ENCODE results near the gene ATP11A.

The ATP11A gene

DNA sequence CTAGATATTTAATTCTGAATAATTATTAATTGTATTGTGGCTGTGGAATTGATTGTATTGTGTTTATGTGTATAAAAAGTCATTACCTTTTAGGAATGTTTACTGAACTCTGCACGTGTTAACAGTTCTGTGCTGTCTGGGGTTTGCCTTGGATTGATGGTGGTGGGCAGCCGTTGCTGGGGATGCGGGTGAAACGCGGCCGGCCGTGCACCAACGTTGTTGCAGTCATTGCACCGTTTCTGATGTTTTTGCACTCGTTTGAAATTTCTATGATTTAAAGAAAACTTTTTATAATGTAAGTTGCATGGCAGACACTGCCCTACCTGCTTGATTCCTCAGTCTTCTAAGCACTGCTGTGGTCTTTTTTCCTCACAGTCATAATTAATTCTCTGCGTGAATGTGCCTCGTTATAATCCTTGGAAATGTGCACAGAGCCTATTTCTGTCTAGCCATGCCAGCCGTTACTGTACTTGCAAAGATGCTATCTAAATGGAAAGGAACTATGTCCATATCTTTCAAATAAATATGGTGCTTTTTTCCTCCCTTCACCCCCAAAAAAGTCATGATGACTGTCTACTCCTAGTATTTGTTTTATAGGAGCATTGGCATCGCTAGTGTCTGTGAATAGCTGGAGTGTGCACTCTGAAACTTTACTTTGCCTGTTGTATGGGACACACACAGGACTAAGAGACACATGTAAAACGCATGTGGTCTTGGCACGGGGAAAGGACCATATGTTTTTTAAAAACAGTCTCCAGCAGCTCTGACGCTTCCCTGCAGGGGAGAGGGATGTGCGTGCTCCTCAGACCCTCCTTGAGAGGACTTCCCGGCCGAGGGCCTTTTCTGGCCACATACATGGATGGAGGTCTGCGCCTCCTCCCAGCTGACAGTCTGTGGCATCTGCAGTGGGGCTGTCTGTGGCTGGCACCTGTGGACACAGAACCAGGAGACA is 238.5 kb downstream of the ATP11A start:
- Histone ChIP-seq H3K4me3 (ENCODE audit: low read length) (no peak overlapping the region), H3K27me3 (replicated peaks; ENCODE audit: control insufficient read depth, insufficient read depth, low read length) (peaks cover 63% of the 10 kb centered on the region), H3K4me1 (ENCODE audit: control insufficient read depth, insufficient read depth, low read length) (peaks cover 12% of the 10 kb centered on the region), H3K9me3 (ENCODE audit: control insufficient read depth, low read length) (peaks cover 8% of the 10 kb centered on the region), H3K36me3 (ENCODE audit: control insufficient read depth, insufficient read depth, low read length, severe bottlenecking) (no peaks in the 10 kb centered on the region), H3K9ac (ENCODE audit: low read length) (no peak overlapping the region)
- DNase-seq (ENCODE audit: low read depth): no peak

DNA sequence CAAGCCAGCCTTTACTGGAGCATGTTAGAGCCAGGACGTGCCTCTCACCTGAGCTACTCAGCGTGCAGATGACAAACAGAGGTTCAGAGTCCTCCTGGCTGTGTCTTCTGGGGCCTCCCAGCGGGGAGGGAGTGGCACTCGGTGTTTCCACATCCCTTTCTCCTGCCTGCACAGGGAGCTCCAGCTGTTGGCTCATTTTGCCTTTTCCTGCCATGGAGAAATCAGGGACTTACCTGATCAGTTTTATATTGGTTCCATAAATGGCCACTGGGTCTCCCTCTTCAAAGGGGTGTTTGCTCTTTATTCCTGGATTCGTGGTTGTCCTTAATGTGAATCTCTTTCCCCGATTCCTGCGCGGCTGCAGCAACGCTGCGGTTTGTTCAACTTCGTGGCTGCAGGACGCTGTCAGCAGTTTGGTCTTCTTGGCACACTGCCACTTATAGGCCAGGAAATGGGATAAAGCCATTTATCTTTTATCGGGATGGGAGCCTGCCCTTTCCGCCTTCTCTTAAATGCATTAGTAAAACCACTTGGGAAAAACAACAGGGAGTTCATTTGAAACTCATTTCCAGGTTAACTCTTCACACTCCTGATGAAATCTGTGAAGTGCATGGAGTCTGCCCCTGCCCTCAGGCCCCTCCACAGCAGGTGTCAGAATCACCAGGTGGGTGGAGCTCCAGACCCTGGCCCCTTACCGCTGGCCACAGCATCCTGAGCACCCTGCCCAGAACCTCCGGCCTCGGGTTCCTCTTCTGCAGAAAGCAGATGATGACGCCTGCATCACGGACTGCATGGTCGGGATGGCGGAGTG is 239.3 kb downstream of the ATP11A start:
- peak; percentile 28 for DNase-seq (ENCODE audit: low read depth)
- H3K9ac ChIP-seq (ENCODE audit: low read length): no peak overlapping the region
- H3K27me3 ChIP-seq (replicated peaks; ENCODE audit: control insufficient read depth, insufficient read depth, low read length): peaks cover 61% of the 10 kb centered on the region
- peaks cover 12% of the 10 kb centered on the region for H3K4me1 ChIP-seq (ENCODE audit: control insufficient read depth, insufficient read depth, low read length)
- peaks cover 8% of the 10 kb centered on the region for H3K9me3 ChIP-seq (ENCODE audit: control insufficient read depth, low read length)
- H3K4me3 ChIP-seq (ENCODE audit: low read length): no peak overlapping the region
- H3K36me3 ChIP-seq (ENCODE audit: control insufficient read depth, insufficient read depth, low read length, severe bottlenecking): no peaks in the 10 kb centered on the region

DNA sequence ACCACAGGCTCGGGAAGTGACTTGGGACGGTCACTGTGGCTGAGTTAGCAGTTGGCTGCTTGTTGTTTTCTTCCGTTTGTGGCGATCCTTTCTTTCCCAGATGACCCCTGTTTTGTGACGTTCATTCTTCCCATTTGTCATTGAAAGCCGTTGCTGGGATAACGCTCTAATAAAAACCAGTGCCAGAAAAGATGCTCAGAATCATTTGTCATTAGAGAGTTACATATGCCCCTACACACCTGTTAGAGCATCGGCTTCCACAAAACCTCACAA is 239.9 kb downstream of the ATP11A start:
- Histone ChIP-seq H3K4me3 (ENCODE audit: low read length) (no peak overlapping the region), H3K36me3 (ENCODE audit: control insufficient read depth, insufficient read depth, low read length, severe bottlenecking) (no peaks in the 10 kb centered on the region), H3K4me1 (ENCODE audit: control insufficient read depth, insufficient read depth, low read length) (peaks cover 12% of the 10 kb centered on the region), H3K9ac (ENCODE audit: low read length) (no peak overlapping the region), H3K9me3 (ENCODE audit: control insufficient read depth, low read length) (peaks cover 8% of the 10 kb centered on the region), H3K27me3 (replicated peaks; ENCODE audit: control insufficient read depth, insufficient read depth, low read length) (peaks cover 61% of the 10 kb centered on the region)
- no peak for DNase-seq (ENCODE audit: low read depth)

- Histone ChIP-seq H3K27me3 (replicated peaks; ENCODE audit: control insufficient read depth, insufficient read depth, low read length) (peaks cover 56% of the 10 kb centered on the region), H3K9ac (ENCODE audit: low read length) (no peak overlapping the region), H3K4me1 (ENCODE audit: control insufficient read depth, insufficient read depth, low read length) (peaks cover 12% of the 10 kb centered on the region), H3K36me3 (ENCODE audit: control insufficient read depth, insufficient read depth, low read length, severe bottlenecking) (no peaks in the 10 kb centered on the region), H3K9me3 (ENCODE audit: control insufficient read depth, low read length) (peaks cover 8% of the 10 kb centered on the region), H3K4me3 (ENCODE audit: low read length) (no peak overlapping the region)
- DNase-seq (ENCODE audit: low read depth): no peak
Measured at GRCh38 chr13:112930192-112930591, 240.4 kb downstream of the ATP11A start.

GRCh38 chr13:112931028-112931934 is 241.4 kb downstream of the ATP11A start:
- Histone ChIP-seq H3K36me3 (ENCODE audit: control insufficient read depth, insufficient read depth, low read length, severe bottlenecking) (no peaks in the 10 kb centered on the region), H3K4me1 (ENCODE audit: control insufficient read depth, insufficient read depth, low read length) (peaks cover 12% of the 10 kb centered on the region), H3K9ac (ENCODE audit: low read length) (no peak overlapping the region), H3K9me3 (ENCODE audit: control insufficient read depth, low read length) (peaks cover 8% of the 10 kb centered on the region), H3K27me3 (replicated peaks; ENCODE audit: control insufficient read depth, insufficient read depth, low read length) (peaks cover 55% of the 10 kb centered on the region), H3K4me3 (ENCODE audit: low read length) (no peak overlapping the region)
- peak; percentile 78 for DNase-seq (ENCODE audit: low read depth)

- Histone ChIP-seq H3K9ac (ENCODE audit: low read length) (no peak overlapping the region), H3K36me3 (ENCODE audit: control insufficient read depth, insufficient read depth, low read length, severe bottlenecking) (no peaks in the 10 kb centered on the region), H3K9me3 (ENCODE audit: control insufficient read depth, low read length) (no peaks in the 10 kb centered on the region), H3K4me1 (ENCODE audit: control insufficient read depth, insufficient read depth, low read length) (peaks cover 6% of the 10 kb centered on the region), H3K4me3 (ENCODE audit: low read length) (no peak overlapping the region), H3K27me3 (replicated peaks; ENCODE audit: control insufficient read depth, insufficient read depth, low read length) (peaks cover 49% of the 10 kb centered on the region)
- DNase-seq (ENCODE audit: low read depth): no peak
Measured at GRCh38 chr13:112932971-112933370, 243.1 kb downstream of the ATP11A start.

DNA sequence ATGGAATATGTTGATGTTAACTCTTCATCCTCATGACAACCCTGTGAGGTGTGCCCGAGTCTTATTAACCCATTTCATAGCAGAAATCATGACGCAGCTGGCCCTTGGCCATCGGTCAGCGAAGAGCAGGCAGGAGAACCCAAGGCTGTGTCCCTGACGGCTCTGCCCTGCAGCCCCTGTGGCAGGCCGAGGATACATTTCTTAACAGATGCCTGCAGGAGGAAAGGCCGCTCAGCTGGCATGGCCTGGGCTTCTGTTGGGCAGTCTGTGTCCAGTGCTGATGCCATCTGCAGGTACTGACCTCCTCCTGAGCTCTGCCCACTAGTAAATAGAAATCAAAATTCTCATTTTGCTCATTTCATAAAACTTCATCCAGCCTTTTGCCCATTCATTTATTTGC is 243.8 kb downstream of the ATP11A start:
- H3K9me3 ChIP-seq (ENCODE audit: control insufficient read depth, low read length): no peaks in the 10 kb centered on the region
- H3K27me3 ChIP-seq (replicated peaks; ENCODE audit: control insufficient read depth, insufficient read depth, low read length): peaks cover 43% of the 10 kb centered on the region
- H3K4me3 ChIP-seq (ENCODE audit: low read length): no peak overlapping the region
- no peak for DNase-seq (ENCODE audit: low read depth)
- no peaks in the 10 kb centered on the region for H3K36me3 ChIP-seq (ENCODE audit: control insufficient read depth, insufficient read depth, low read length, severe bottlenecking)
- no peak overlapping the region for H3K9ac ChIP-seq (ENCODE audit: low read length)
- peaks cover 6% of the 10 kb centered on the region for H3K4me1 ChIP-seq (ENCODE audit: control insufficient read depth, insufficient read depth, low read length)

DNA sequence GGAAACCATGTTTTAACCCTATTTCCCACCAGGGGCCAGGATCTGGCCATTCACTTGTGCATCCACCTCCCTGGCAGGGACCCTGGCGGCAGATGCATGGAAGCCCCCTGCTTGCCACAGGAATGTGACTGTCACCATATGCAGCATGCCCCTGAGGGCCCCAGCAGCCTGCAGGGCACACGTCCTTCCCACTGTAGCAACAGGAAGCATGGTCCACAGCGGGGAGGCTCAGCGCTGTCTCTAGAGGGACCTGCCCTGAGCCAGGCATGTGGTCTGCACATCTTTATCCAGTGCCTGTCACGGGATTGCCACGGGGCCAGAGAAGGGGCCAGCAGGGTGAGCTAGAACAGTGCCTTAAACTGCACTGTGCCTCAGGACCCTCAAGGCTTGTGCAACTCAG is 244.2 kb downstream of the ATP11A start:
- H3K4me3 ChIP-seq (ENCODE audit: low read length): no peak overlapping the region
- peaks cover 4% of the 10 kb centered on the region for H3K4me1 ChIP-seq (ENCODE audit: control insufficient read depth, insufficient read depth, low read length)
- H3K36me3 ChIP-seq (ENCODE audit: control insufficient read depth, insufficient read depth, low read length, severe bottlenecking): no peaks in the 10 kb centered on the region
- peaks cover 40% of the 10 kb centered on the region for H3K27me3 ChIP-seq (replicated peaks; ENCODE audit: control insufficient read depth, insufficient read depth, low read length)
- H3K9ac ChIP-seq (ENCODE audit: low read length): no peak overlapping the region
- H3K9me3 ChIP-seq (ENCODE audit: control insufficient read depth, low read length): no peaks in the 10 kb centered on the region
- no peak for DNase-seq (ENCODE audit: low read depth)
